Left colon (tissue), 2 donors: ENCODE data around the gene CCDC85C. TPM values are rescaled to one million over a fixed set of nuclear protein-coding genes. Genes with fewer than 3 reads are reported as not detected.

Source experiments
- ATAC-seq: fragments of 200-7000 bp; cut with Tn5 transposase; one replicate; pipeline ENCODE4 v1.9.1; 2020; ENCODE audit warnings: mild to moderate bottlenecking, moderate library complexity
- DNase-seq, 2 donors: peaks; one replicate each; pipeline ENCODE4 v3.0.0-alpha.2; 2020
- intact Hi-C, 2 donors: fragments of 100-400 bp; cut with DNase I in 1 of 2; cut with micrococcal nuclease in 1 of 2; formaldehyde crosslinking; loops; one replicate each; pipeline versions ENCODE4 v1.11.2 to v1.14.0; 2022; cut with DNase I, micrococcal nuclease
- total RNA-seq, 2 donors: library from RNA; stranded (reverse); fragmentation: NEBNext Ultra II Directional; extraction: Animal tissue kit (Norgen Biotek cat#: 25700); gene quantifications; one replicate each; pipeline ENCODE4 v1.2.1, GENCODE V29; 2021
- donor health status: DM: no; HTN: no; CAD: no.
- donor health status: DM: yes; HTN: yes; CAD: no.

The CCDC85C gene
- total RNA-seq, 2 donors from 2014 or later: 66.3 to 68.1 TPM

DNA sequence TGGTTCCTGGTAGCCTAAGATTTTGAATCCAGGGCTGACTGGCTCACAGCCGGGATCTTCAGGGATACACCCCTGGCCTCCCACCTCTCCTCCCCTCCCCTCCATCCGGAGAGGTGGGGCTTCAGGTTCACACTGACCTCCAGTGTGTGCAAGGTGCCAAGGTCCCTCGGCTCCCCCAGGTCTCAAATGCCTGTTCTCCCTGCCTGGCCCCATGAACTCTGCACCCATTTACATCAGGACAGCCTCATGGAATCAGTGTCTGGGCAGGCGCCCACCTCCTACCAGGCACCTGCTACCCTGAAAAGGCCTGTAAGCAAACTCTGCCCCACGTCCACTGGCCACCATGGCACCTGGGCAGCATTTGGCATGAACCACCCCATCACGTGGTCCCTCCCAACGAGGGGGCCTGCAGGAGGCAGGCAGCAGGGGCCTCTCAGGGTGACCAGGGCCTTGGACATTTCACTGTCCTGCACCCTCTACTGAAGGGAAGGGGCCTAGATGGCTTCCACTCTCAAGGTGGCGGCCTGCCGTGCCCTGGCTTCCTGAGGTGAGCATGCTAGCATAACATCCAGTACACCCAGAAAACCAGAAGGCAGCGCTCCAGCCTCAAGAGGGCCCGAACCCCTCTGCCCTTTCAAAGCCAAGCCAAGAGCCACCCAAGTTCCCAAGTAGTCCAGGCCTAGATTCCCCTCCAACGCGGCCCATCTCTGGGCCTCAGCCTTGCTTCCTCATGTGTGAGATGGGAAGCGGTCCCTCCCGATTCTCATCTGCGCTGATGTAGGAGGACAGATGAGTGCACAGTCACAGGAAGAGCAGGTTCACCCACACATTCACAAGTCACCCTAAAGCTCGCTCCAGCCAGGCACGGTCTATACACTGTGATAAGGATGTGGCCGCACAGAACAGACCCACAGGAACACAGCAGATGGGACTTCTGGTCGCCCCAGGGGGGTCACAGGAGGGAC lies 37.3 kb downstream of the CCDC85C start:
- no peak for DNase-seq
- intact Hi-C loops: no loop called here
- no peak for ATAC-seq

- intact Hi-C loops: no loop called here
- DNase-seq (no peak), ATAC-seq (no peak)
These were observed 38.0 kb downstream of the CCDC85C start for GRCh38 chr14:99566009-99566389.

DNA sequence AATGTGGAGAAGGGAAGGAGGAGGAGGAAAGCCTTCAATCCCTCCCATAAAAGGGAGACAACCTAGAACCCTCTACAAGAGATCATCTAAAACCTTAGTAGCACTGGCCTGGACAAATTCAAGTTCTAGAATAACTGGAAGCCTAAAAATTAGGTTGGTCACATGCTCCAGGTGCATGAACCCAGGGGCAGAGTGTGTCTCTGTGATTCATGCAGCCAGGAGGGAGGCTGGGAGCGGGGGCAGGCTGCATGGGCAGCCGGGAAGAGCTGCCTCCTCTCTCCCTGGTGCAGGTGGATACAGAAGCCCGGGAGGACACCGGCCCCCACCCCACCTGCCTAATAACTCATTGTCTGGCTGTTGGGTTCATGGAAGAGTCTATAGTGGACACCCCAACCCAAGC lies 38.6 kb downstream of the CCDC85C start:
- intact Hi-C loops: no loop called here
- ATAC-seq (no peak), DNase-seq (no peak)

DNA sequence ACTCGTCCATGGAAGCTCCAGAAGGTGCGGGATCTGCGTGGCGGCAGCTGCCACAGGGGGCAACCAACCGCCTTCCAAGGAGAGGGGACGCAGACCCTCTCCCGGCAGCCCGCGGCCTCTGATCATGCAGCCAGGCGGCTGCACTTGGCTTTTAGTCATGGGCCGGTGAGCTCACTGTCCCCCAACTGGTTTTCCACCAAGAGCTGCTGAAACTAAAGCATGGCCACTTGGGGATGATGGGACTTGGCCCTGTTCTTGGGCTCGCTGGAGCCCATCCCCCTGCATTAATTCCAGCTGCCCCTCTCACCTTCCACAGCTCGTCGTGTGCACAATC lies 39.1 kb downstream of the CCDC85C start:
- intact Hi-C loops: no loop called here
- no peak for ATAC-seq
- DNase-seq: no peak

GRCh38 chr14:99564256-99564925 lies 39.6 kb downstream of the CCDC85C start:
- ATAC-seq (peak; percentile 44), DNase-seq (peak; percentile 55 to 77)
- intact Hi-C loops: no loop called here

DNA sequence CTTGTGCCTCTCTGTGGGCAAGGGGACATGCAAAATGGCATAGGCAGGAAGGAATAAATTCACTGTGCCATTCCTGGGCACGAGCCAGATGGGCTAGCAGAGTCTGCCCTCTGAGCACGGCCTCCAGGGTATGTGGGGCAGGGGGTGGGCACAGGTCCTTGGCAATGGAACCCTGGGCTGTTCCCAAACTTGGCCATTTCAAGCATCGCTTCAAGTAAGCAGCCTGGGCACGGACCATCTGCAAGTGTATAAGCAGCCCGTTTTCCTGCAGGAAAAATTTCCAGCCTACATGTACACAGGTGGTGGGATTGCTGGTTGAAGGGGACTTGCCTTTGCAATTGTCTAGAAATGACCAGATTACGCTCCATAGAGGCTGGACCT lies 40.3 kb downstream of the CCDC85C start:
- intact Hi-C loops: no loop called here
- ATAC-seq: no peak
- no peak for DNase-seq

DNA sequence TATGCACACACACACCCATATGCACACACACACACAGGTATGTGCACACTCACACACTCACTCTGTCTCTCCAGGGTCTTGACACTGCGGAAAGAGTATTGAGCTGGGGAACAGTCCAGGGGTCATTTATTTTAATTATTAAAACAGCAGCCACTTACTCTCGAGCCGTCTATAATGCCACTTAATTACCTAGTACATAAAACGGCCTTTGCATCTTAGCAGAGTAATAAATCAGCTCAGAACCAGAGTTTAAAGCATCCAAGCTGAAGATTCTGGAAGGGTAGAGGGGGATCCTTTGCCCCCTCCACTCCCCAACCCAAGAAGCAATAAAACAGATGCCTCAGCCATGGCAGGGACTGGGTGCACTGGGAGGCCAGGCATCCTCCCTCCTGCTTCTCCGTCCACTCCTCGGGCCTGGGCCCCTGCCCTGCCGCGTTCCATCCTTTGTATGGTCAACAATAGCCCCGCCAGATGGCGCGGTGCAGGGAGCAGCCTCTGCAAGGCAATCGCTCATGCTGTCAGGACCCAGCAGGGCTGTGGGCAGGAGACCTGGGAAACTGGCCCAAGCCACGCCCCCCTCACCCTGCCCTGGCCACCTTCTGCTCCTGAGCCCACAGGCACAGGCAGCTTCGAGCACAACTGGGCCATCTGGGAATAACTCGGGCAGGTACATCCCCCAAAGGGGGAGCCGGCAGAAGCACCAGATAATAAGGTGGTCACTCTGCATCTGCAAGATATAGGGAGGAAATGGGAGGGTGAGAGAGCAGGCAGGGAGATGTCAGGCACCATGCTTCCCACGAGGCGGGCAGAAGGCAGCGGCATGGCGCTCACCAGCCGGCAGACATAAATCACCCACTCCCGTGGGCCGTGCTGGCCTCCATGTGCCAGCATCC lies 40.9 kb downstream of the CCDC85C start:
- peak; percentile 77 for ATAC-seq
- intact Hi-C loops: no loop called here
- DNase-seq: peak; percentile 85 to 91

GRCh38 chr14:99561864-99562263 lies 42.1 kb downstream of the CCDC85C start:
- intact Hi-C loops: no loop called here
- DNase-seq (peak in 1 of 2 donors; percentile 42), ATAC-seq (no peak)

GRCh38 chr14:99560922-99561683 lies 42.9 kb downstream of the CCDC85C start:
- ATAC-seq (peak; percentile 37), DNase-seq (peak in 1 of 2 donors; percentile 36)
- intact Hi-C loops: no loop called here

- intact Hi-C loops: no loop called here
- no peak for DNase-seq
- ATAC-seq: no peak
These were observed 43.6 kb downstream of the CCDC85C start for GRCh38 chr14:99560403-99560802.

GRCh38 chr14:99559286-99559990 lies 44.6 kb downstream of the CCDC85C start:
- intact Hi-C loops: no loop called here
- DNase-seq (no peak), ATAC-seq (no peak)

- ATAC-seq: no peak
- DNase-seq: no peak
- intact Hi-C loops: no loop called here
These were observed 47.7 kb downstream of the CCDC85C start for GRCh38 chr14:99556134-99556791.

DNA sequence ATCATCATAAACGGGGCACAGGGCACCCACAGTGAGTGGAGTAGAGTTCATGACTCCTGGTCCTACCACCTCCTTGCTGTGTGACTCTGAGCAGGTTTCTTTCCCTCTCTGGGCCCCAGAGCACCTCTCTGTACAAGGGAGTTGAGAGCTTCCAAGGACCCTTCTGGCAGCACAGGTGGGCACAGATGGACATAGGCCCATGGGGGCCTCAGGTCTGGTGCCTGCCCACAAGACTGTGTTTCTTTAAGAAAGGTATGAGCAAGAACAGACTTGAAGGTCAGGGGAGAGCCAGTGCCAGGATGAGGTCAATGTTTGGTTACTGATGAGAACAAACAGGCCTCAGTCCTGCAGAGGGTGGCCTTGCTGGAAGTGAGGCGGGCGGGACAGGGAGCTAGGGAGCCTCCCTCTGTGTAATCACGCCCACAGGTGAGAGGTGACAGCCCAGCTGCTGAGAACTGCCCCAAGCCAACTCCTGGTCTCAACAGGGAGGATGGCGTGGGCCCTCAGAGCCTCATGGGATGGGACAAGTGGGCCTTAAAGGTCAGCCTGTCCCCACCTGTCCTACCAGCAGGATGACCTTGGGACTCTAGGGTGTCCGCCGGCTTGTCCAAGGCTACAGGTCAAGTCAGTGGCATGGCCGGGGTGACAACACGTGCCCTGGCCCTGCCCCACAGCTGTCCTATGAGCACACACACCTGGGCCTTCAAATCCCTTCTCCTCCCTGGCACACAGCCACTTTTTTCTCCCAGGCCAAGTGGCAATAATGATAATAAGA lies 49.1 kb downstream of the CCDC85C start:
- DNase-seq (peak; percentile 75 to 81), ATAC-seq (peak; percentile 76)
- intact Hi-C loops: no loop called here

DNA sequence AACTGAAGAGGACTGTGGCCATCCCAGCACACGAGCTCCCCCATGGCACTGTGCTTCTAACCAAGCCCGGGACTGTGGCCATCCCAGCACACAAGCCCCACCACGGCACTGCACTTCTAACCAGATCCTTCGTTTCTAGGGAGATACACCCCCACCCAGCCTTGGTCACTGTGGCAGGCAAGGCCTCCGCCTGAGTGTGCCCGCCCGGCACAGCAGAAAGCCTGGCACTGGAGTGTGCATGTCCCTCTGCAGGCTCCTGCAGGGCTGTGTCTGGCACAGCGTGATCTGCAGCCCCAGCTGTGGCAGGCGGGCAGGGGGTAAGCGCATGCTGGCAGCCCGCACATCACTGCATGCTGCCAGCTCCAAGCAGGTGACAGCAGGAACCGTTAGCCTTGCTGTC lies 49.8 kb downstream of the CCDC85C start:
- DNase-seq (no peak), ATAC-seq (peak; percentile 23)
- intact Hi-C loops: no loop called here

- intact Hi-C loops: no loop called here
- ATAC-seq: peak; percentile 79
These were observed 51.3 kb downstream of the CCDC85C start for GRCh38 chr14:99552572-99553216.

DNA sequence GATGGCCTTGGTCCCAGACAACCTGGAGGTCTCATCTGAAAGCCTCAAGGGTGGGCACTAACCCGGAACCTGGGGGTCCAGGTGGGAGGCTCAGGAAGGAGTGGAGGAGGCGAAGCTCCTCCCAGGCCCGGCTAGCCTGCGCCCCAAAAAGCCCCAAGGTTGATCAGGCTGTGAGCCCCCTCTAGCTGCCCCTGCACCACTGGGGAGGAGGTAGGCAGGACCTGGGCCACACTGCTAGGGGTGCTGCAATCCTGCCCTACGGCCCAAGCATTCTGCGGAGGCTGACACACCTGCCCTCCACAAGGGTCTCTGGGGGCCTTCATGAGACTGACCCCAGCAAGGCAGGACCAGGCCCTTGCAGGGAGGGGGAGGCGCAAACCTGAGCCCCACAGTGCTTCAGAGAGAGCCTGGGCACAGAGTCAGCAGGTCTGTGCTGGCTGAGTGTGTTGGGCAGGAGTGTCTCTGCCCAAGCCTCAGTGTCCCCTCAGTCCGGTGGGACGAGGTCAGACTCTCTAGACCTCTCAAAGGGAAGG lies 51.9 kb downstream of the CCDC85C start:
- intact Hi-C loops: no loop called here
- DNase-seq: no peak
- no peak for ATAC-seq

More at GRCh38 chr14:99552572-99553216, 51.3 kb downstream of the CCDC85C start:
- DNase-seq: peak; percentile 84 to 88
